T-helper 17 cell (primary cell): ENCODE results near the gene CACNA1F. TPM values are rescaled to one million over a fixed set of nuclear protein-coding genes. Genes with fewer than 3 reads are reported as not detected.

Source experiments
- ATAC-seq: fragments of 150-1000 bp; cut with Tn5 transposase; 2 replicates; pipeline ENCODE4 v1.10.0; 2021; ENCODE audit warnings: mild to moderate bottlenecking, moderate library complexity
- DNase-seq, 3 donors: peaks; one replicate each; pipeline versions ENCODE4 v3.0.0 to v3.0.0-alpha.2; 2020 to 2021
- H3K9me3 ChIP-seq: one replicate; pipeline ENCODE4 v1.7.0; 2013; ENCODE audit warnings: low read length, mild to moderate bottlenecking; ENCODE audit not compliant: control insufficient read depth, poor library complexity, severe bottlenecking
- H3K27ac Mint-ChIP-seq: one replicate; pipeline ENCODE4 v1.8.0; 2022; ENCODE audit warnings: mild to moderate bottlenecking, moderate library complexity, mixed read lengths
- H3K27me3 Mint-ChIP-seq: one replicate; pipeline ENCODE4 v1.8.0; 2022; ENCODE audit warnings: mixed read lengths
- H3K36me3 Mint-ChIP-seq: one replicate; pipeline ENCODE4 v1.8.0; 2022; ENCODE audit warnings: low read depth, mixed read lengths
- H3K4me1 Mint-ChIP-seq: one replicate; pipeline ENCODE4 v1.8.0; 2022; ENCODE audit warnings: mild to moderate bottlenecking, mixed read lengths
- H3K4me3 Mint-ChIP-seq: one replicate; pipeline ENCODE4 v1.8.0; 2022; ENCODE audit warnings: mild to moderate bottlenecking, moderate library complexity, mixed read lengths
- total RNA-seq, 4 donors: library from RNA in 2 of 4; stranded (reverse) in 2 of 4; gene quantifications; one replicate each; pipeline ENCODE4 v1.2.3 and lab custom pipeline; 2022 to 2026

CACNA1F gene
- total RNA-seq, 2 donors from 2014 or later = 0.47 to 0.67 TPM

- DNase-seq = no peak
- Mint-ChIP-seq H3K4me1 (peaks cover 7% of the 10 kb centered on the region), H3K27ac (no peak overlapping the region), H3K36me3 (peaks cover 3% of the 10 kb centered on the region), H3K27me3 (no peaks in the 10 kb centered on the region), H3K4me3 (no peak overlapping the region)
- H3K9me3 ChIP-seq = no peaks in the 10 kb centered on the region
- no peak for ATAC-seq
Observed at GRCh38 chrX:49250066-49250465, 16.9 kb upstream of the CACNA1F start.

- DNase-seq = no peak
- H3K9me3 ChIP-seq = no peaks in the 10 kb centered on the region
- no peak for ATAC-seq
- H3K4me1 Mint-ChIP-seq = peaks cover 10% of the 10 kb centered on the region
- H3K27me3 Mint-ChIP-seq = no peaks in the 10 kb centered on the region
- no peak overlapping the region for H3K4me3 Mint-ChIP-seq
- no peak overlapping the region for H3K27ac Mint-ChIP-seq
- peaks cover 7% of the 10 kb centered on the region for H3K36me3 Mint-ChIP-seq
Observed at GRCh38 chrX:49249616-49250015, 16.5 kb upstream of the CACNA1F start.

GRCh38 chrX:49249071-49249470 is 15.9 kb upstream of the CACNA1F start:
- H3K36me3 Mint-ChIP-seq = peaks cover 11% of the 10 kb centered on the region
- ATAC-seq = no peak
- peaks cover 13% of the 10 kb centered on the region for H3K4me1 Mint-ChIP-seq
- no peak for DNase-seq
- no peaks in the 10 kb centered on the region for H3K27me3 Mint-ChIP-seq
- no peak overlapping the region for H3K27ac Mint-ChIP-seq
- H3K9me3 ChIP-seq = no peaks in the 10 kb centered on the region
- no peak overlapping the region for H3K4me3 Mint-ChIP-seq

- no peaks in the 10 kb centered on the region for H3K27me3 Mint-ChIP-seq
- ATAC-seq = no peak
- peaks cover 12% of the 10 kb centered on the region for H3K36me3 Mint-ChIP-seq
Observed at GRCh38 chrX:49247916-49248811, 15.0 kb upstream of the CACNA1F start.

GRCh38 chrX:49247346-49247745 is 14.2 kb upstream of the CACNA1F start:
- Mint-ChIP-seq H3K27me3 (no peaks in the 10 kb centered on the region), H3K4me3 (no peak overlapping the region), H3K4me1 (peaks cover 15% of the 10 kb centered on the region), H3K36me3 (peaks cover 12% of the 10 kb centered on the region), H3K27ac (no peak overlapping the region)
- no peaks in the 10 kb centered on the region for H3K9me3 ChIP-seq
- no peak for ATAC-seq
- no peak for DNase-seq

More at GRCh38 chrX:49247916-49248811, 15.0 kb upstream of the CACNA1F start:
- no peak for DNase-seq
- Mint-ChIP-seq H3K4me1 (peaks cover 15% of the 10 kb centered on the region), H3K27ac (no peak overlapping the region), H3K4me3 (no peak overlapping the region)
- no peaks in the 10 kb centered on the region for H3K9me3 ChIP-seq

GRCh38 chrX:49246541-49246940 is 13.4 kb upstream of the CACNA1F start:
- H3K27ac Mint-ChIP-seq = no peak overlapping the region
- ATAC-seq = no peak

GRCh38 chrX:49244207-49244606 is 11.1 kb upstream of the CACNA1F start:
- H3K9me3 ChIP-seq = no peaks in the 10 kb centered on the region
- DNase-seq (no peak), ATAC-seq (no peak)
- no peaks in the 10 kb centered on the region for H3K27me3 Mint-ChIP-seq
- H3K4me1 Mint-ChIP-seq = peaks cover 10% of the 10 kb centered on the region
- peak overlapping the region; percentile 71 for H3K4me3 Mint-ChIP-seq
- peak overlapping the region; percentile 62 for H3K27ac Mint-ChIP-seq
- peaks cover 12% of the 10 kb centered on the region for H3K36me3 Mint-ChIP-seq

More at GRCh38 chrX:49246541-49246940, 13.4 kb upstream of the CACNA1F start:
- Mint-ChIP-seq H3K4me3 (no peak overlapping the region), H3K27me3 (no peaks in the 10 kb centered on the region), H3K4me1 (peaks cover 15% of the 10 kb centered on the region), H3K36me3 (peaks cover 12% of the 10 kb centered on the region)
- DNase-seq = no peak
- no peaks in the 10 kb centered on the region for H3K9me3 ChIP-seq

- DNase-seq (no peak), ATAC-seq (no peak)
- no peaks in the 10 kb centered on the region for H3K9me3 ChIP-seq
- Mint-ChIP-seq H3K4me1 (peaks cover 10% of the 10 kb centered on the region), H3K27ac (no peak overlapping the region), H3K36me3 (peaks cover 12% of the 10 kb centered on the region), H3K27me3 (no peaks in the 10 kb centered on the region), H3K4me3 (no peak overlapping the region)
Observed at GRCh38 chrX:49243166-49243565, 10.0 kb upstream of the CACNA1F start.

GRCh38 chrX:49242545-49243066 is 9.5 kb upstream of the CACNA1F start:
- H3K9me3 ChIP-seq = no peaks in the 10 kb centered on the region
- Mint-ChIP-seq H3K27ac (no peak overlapping the region), H3K4me3 (no peak overlapping the region), H3K36me3 (peaks cover 12% of the 10 kb centered on the region), H3K4me1 (peaks cover 10% of the 10 kb centered on the region), H3K27me3 (no peaks in the 10 kb centered on the region)
- no peak for ATAC-seq
- no peak for DNase-seq

GRCh38 chrX:49238735-49239134 is 5.6 kb upstream of the CACNA1F start:
- H3K4me1 Mint-ChIP-seq = peaks cover 12% of the 10 kb centered on the region
- no peaks in the 10 kb centered on the region for H3K36me3 Mint-ChIP-seq
- H3K4me3 Mint-ChIP-seq = no peak overlapping the region
- no peak overlapping the region for H3K27ac Mint-ChIP-seq
- ATAC-seq = no peak
- H3K9me3 ChIP-seq = no peaks in the 10 kb centered on the region
- no peaks in the 10 kb centered on the region for H3K27me3 Mint-ChIP-seq
- no peak for DNase-seq

- no peaks in the 10 kb centered on the region for H3K36me3 Mint-ChIP-seq
- H3K4me3 Mint-ChIP-seq = peak overlapping the region; percentile 90
- H3K4me1 Mint-ChIP-seq = peaks cover 14% of the 10 kb centered on the region
- no peak for DNase-seq
- no peaks in the 10 kb centered on the region for H3K27me3 Mint-ChIP-seq
- H3K27ac Mint-ChIP-seq = peak overlapping the region; percentile 87
- no peak for ATAC-seq
- H3K9me3 ChIP-seq = no peaks in the 10 kb centered on the region
Observed at GRCh38 chrX:49237060-49237459, 3.9 kb upstream of the CACNA1F start.

- H3K9me3 ChIP-seq = no peaks in the 10 kb centered on the region
- no peaks in the 10 kb centered on the region for H3K36me3 Mint-ChIP-seq
- peaks cover 22% of the 10 kb centered on the region for H3K4me1 Mint-ChIP-seq
- no peak for ATAC-seq
- no peak overlapping the region for H3K4me3 Mint-ChIP-seq
- H3K27ac Mint-ChIP-seq = no peak overlapping the region
- DNase-seq = no peak
- H3K27me3 Mint-ChIP-seq = no peaks in the 10 kb centered on the region
Observed at GRCh38 chrX:49233887-49234555, 881 bp upstream of the CACNA1F start.

- Mint-ChIP-seq H3K4me3 (no peak overlapping the region), H3K36me3 (no peaks in the 10 kb centered on the region), H3K27ac (no peak overlapping the region), H3K4me1 (peaks cover 22% of the 10 kb centered on the region), H3K27me3 (no peaks in the 10 kb centered on the region)
- no peaks in the 10 kb centered on the region for H3K9me3 ChIP-seq
- ATAC-seq = no peak
- no peak for DNase-seq
Observed at GRCh38 chrX:49232525-49232924, 615 bp downstream of the CACNA1F start.
